ENCODE measurements around the gene GNAO1.

DNA sequence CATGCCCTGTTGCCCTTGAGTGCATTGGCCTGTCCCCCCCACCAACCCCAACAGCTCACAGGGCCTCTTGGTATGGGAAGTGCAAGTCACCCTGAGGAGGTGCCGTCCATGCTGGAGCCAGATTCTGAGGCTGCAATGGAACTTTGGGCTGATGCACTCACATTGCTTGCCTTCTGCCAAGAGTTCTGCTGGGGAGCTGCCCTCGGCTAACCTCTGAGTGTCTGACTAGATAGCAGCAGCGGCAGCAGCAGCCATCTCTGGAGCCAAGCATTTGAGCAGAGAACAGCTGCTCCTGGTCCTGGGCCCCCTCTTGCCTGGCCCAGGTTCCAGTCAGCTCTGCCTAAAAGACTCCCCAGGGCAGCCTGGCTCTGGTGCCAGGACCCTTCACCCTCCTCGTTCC is 61.5 kb downstream of the GNAO1 start:
- TF ChIP-seq, protein P1, sequence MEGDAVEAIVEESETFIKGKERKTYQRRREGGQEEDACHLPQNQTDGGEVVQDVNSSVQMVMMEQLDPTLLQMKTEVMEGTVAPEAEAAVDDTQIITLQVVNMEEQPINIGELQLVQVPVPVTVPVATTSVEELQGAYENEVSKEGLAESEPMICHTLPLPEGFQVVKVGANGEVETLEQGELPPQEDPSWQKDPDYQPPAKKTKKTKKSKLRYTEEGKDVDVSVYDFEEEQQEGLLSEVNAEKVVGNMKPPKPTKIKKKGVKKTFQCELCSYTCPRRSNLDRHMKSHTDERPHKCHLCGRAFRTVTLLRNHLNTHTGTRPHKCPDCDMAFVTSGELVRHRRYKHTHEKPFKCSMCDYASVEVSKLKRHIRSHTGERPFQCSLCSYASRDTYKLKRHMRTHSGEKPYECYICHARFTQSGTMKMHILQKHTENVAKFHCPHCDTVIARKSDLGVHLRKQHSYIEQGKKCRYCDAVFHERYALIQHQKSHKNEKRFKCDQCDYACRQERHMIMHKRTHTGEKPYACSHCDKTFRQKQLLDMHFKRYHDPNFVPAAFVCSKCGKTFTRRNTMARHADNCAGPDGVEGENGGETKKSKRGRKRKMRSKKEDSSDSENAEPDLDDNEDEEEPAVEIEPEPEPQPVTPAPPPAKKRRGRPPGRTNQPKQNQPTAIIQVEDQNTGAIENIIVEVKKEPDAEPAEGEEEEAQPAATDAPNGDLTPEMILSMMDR (conservative IDR thresholded peaks at IDR 0.05): no peak
- TF ChIP-seq ZFX (IDR thresholded peaks at IDR 0.05): no peak
